Measurements from ENCODE around the gene HTRA2.

The HTRA2 gene

DNA sequence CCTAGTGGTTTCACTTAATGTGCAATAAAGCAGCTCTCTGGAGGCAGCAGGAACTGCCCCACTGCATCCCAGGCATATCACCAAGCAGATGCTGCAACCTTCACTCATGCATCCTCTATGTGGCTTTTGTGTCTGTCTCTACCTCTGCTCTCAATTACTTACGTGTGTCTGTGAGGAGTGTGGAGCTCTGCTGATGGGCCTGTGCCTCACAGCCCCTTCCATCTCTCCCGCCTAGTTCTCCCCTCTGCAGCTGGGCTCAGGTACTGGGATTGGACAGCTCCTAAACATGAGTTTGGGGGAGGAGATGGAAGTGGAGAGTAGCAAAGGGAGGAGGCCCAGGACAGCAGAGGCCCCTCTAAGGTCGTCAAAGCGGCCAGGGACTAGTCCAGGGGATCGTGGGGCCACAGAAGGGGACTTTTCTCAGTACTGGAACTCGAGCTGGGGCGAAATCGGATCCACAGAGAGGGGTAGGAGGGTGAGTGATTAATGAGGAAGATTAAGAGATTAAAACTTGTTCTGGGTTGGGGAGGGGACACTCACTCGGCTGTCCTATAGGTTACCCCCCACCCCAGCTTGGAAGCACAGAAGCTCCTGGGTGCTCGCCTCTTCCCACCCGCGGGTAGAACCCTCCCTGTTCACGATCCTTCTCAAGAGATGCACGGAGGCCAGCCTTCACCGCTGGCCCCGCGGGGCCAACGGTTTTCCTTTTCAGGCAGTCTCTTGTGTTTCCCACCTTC, 28.2 kb upstream of the HTRA2 start:
- no peak for DNase-seq

DNA sequence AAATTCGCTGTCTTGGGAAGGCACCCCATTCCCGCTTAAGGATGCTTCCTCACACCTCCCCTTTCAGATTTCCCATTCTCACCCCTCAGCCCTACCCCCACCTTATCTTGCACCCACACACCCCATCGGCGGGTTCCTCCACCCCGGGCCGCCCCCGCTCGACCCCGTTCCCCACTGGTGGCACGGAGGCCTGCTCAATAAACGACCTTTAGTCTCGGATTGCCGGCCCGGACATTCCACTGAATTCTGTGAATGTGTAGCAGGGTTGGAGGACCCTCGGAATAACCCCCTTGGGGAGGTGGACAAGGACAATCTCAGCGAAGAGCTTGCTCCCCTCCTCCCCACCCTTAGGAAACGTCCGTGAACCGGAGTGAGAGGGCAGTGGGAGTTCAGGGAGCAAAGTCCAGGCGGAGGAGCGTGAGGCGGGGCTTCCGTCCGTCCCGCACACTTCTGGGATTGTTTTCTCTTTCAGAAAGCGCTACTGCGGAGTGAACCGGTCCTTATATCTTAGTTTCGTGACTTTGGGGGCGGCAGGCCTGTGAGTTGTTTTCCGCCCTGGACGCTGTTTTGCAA, 27.5 kb upstream of the HTRA2 start:
- DNase-seq: no peak

DNA sequence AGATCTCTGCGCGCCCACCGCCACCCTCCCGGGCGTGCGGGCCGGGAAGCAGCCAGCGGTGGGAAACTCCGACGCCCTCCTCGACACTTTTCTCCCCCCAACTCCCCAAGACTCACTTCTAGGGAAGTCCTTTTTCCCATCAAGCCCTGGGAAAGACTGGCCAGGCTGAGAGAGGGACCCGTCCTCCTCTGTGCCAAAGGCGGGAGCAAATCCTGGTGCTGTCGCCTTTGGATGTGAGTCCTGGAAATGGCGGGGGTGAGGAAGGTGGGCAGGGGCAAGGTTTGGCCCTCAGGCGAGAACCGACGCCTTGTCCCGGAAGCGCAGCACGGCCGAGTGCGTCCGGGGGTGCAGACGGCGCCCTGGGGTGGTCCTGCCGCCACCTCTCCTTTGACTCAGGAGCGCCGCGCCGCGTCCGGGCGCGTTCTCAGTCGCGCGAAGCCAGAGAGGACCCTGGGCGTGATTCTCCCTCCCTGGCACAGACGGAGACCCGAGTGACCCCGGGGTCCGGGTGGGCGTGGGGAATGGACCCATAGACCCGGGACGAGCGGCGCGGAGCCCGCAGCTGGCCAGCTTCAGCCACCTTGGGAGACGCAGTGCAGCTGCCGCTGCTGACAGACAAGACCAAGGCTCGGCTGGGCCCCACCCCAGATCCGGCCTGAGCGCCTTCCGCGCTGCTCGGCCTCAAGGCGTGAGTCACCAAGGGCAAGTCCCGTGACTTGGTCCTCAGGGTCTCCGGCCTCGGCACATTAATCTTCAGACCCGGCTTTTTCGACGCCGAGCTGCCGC, 26.8 kb upstream of the HTRA2 start:
- peak in 1 of 4 experiments; percentile 6 for DNase-seq

DNA sequence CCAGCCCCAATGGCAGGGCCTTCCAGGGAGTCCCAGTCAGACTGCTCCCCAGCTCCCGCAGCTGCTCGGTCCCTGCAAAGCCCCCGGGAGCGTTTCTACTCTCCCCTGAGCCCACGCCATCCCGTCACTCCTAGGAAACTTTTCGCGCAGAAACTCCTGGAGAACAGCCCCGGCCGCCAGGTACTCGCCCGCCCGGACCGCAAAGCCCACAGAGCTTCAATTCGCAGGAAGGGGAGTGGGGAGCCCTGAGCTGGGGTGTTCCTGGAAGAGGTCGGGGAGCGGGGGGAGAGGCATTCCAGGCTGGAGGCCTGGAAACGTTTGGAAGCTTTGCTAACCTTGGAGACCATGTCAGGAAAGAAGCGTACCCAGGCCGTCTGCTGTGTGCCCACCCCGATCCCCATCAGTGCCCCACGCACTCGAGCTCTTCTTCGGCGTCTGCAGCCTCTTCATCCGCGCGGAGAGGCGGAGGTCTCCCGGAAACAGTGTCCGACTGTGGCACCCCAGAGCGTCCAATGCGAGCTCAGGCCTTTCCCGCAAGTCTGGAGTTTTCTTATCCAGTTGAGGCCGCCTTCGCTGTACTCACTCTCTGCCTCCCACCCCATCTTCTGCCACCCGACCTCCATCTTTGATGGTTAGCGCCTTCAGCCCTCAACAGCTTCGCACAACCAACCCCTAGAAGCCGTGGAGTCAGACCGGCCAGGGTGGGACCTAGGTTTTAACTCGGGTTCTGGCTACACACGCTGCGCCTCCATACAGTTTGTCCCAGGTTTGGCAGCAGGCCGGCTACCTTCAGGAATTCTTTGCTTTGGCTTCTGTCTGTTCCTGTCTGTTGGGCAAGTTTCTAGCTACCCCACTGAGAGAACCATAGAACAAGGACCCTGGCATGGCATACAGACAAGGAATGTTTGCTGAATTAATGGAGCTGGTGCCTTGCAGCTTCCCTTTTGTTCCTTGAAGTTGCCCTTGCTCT, 25.9 kb upstream of the HTRA2 start:
- no peak for DNase-seq

DNA sequence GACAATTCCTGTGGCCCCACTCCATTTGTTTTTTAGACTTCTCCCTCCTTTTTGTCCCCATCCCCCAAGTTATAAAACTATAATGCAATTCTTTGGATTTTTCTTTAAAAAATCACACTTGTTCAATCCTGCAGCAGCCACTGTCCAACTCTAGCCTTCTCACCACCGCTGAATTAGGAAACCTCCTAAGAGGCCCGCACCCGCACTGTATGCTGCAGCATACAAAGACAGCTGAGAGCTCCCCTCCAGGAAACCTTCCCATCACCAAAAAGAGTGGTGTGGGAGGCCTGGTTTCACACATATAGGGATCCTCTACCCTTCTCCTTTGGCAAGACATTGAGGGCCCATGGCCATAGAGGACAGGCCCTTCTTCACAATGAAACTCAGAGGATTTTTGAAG, 25.1 kb upstream of the HTRA2 start:
- no peak for DNase-seq

DNA sequence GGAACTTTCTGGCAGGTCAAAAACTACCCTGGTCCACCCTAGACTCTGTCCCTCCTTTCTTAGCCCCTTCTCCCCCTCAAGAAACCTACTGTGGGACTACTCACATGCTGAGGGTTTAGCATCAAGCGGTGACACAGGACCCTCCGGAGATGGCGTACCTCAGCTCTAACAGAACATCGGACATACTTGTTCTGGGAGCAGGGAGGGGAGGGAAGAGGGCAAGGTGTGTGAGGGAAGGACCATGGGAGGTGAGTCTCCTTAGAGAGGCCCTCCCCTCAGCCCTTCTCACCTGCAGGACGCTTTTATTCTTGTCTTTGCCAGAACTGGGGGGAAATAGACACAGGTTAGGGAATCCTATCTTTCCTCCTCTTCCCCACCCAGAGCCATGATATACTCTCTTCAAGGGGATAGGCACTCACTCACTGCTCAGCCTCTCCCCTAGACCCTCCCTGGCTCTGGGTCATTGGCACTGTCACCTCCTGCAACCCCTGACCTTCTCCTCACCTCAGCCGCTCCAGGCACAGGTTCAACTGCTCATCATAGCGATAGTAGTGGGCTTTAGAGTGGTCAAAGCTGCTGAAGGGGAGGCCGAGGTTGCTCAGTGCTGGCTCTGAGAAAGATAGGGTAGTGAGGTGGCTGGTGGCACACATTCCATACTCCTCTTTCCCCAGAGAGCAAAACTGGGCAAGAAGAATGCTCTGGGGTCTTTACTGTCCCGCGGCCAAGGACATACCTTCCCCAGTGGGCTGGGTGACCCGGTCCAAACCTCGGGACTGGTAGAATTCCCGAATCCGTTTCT, 24.1 kb upstream of the HTRA2 start:
- DNase-seq: no peak

DNA sequence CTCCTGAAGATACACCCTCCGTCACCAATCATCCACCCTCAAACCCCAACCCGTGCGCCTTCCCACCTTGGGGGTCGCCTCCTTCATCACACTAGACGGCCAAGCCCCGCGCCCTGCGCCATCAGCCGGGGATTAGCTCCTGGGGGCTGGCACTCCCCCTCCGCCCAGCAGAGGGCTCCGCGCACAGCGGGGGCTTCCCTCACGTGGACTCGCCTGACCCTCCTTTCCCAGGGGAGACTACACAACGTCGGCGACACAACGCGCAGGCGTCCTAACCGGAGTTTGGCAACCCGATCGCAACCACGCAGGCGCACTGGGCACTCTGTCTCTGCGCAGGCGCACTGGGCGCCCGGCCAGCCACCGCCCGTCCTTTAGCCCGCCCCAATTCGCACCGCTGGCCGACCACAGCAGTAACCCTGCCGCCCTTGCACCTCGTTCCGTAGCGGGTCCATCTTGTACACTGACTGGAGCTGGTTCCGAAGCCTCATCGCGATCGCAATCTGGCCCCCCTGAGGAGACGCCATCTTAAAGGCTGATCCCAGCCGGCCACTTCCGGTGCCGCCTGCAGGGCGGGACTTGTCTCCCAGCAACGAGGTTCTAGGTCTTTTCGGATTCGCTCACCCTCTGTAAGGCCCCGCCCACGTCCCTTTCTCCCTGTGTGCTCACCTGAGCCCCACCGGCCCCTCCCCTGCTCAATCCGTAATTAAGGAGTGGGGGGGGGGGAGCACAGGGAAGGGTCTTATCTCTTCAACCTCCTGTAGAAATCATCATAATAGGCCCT, 22.4 kb upstream of the HTRA2 start, which contains the start of gene PCGF1:
Gene PCGF1, minus strand, starts transcription at position 551 of the 781 bp plus-strand sequence. Its CDS starts 27 bp downstream, at position 524.
- peak; percentile 94 to 99 (median 98) for DNase-seq

DNA sequence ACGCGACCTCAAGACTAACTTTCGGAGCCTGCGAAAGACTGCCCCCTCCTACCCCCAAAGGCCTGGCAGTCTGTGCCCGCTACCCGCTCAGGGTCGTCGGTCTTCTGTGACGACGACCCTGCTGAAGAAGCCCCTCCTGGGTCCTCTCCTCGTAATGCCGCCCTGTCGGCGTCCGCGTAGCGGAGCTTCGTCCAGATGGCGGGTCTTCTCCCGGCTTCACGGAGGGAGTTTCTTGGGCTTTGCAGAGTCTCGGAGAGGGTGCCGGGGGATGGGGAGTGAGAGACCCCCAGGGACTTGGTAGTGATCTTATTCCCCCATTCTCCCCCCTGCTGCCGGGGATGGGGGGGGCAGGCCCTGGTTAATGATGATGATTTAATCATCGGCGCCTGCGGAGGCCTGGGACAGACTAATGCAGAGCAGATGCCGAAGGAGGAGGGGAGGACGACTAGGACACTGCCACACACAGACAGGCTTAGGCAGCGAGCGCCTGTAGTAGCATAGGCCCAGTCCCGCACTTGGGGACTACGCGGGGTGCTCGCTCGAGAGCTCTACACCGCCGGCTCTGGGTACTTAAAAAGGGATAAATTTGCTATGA, 21.7 kb upstream of the HTRA2 start:
- no peak for DNase-seq

DNA sequence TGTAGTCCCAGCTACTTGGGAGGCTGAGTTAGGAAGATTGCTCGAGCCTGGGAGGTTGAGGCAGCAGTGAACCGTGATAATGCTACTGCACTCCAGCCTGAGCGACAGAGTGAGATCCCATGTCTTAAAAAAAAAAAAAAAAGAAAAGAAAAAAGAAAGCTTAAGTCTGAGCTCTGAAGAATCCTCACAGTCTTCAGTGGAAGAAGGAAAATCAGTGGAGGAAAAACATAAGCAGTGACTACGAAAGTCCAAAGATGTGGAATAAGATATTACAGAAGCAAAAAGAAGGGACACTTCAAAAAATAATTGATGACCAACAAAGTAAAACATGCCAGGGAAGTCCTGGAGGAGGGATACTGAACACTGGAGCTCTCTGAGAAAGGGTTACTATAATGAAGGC, 19.5 kb upstream of the HTRA2 start:
- DNase-seq: no peak

DNA sequence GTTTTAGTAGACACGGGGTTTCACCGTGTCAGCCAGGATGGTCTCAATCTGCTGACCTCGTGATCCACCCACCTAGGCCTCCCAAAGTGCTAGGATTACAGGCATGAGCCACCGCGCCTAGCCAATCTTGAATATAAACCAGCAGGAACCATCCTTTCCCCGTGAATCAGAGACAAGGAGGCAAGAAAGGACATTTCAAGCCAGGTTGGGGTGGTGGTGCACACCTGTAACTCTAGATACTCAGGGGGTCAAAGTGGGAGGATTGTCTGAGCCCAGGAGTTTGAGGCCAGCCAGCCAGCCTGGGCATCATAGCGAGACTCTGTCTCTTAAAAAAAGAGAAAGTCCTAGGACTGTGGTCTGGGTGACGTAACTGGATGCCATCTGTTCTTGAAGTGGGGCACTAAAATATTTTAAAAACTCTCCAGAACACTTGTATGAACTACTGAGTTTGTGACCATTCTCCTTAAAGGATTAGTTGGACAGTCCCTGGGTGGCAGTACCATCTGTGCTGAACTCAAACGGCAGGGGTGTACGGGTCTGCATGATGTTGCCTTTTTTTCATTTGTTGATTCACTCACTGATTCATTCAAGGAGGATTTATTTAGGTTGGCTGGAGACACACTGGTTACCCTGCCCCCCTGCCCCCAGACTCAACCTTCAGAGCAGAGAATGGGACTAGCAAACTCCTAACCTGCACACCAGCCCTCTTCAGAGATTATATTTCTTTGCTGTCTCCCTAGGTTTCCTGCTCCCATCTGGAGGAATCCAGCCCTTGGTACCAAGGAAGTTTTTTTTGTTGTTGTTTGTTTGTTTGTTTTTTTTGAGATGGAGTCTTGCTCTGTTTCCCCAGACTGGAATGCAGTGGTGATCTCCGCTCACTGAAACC, 18.4 kb upstream of the HTRA2 start:
- no peak for DNase-seq

DNA sequence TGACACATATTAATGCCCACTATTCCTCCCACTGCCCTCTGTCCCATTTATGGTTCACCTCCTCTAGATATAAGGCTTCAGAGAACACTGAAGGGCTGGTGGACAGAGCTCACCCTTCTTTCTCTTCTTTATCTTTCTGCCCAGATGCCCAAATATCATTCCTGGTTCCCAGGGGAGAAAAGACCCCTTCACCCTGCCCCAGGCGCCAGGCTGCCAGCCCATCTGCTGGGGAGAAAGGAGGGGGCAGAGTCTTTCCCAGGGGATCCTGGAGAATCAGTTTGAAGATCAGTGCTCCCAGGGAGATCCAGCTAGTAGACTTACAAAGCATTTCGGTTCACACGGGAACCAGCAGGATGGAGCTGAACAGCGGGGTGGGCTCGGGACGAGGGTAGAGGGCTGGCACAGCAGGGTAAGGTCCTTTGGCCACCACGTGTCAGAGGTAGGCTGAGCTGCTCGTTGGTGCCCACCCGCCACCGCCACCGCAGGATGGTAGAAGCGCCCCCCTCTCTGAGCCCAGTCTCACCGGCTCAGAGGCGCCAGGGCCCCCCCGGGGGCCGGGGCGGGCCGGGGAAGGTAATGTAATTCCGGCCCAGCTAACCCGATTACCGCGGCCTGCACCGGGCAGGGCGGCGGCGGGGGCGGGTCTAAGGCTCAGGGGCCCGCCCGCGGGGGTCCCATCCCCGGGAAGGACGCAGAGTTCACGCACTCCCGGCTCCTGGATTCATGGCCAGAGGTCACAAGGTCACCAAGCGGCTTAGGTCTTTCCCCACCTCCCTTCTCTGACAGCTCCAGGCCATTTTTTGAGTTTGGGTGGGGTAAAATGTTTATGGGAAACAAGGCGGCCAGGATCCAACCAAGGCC, 16.8 kb upstream of the HTRA2 start:
- no peak for DNase-seq

DNA sequence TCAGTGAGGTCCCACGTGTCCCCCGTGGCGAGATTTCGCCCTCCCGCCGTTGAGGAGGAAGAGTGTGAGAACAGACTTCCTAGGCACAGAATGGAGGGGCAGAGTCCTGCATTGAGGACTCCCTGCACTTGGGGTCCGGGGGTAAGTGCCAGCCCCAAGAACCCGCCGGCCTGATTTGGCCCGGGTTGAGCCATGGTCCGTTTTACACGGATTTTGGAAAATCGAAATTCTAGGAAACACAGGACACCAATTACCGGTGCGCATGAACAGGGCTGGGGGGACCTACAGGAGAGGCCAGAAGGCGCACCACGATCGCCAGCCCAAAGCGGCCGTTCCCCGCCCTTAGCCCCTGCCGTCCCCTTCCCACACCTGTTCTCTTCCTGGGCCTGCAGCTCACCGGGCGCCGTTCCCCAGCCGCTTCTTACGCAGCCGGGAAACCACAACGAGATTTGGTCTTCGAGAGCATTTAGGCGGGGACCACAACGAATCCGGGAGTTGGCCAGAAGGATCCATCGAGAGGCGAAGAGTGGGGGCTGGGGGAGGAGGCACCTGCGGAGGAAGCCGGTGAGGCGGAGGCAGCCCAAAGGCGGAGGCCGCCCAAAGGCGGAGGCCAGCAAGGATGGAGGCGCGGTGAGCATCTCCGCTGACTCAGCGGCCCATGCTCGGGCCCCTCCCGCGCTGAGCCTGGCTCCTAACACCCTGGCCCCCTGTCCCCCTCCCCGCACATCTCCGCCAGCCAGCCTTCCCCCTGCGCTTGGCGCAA, 15.9 kb upstream of the HTRA2 start:
- DNase-seq: peak in 1 of 4 experiments; percentile 13

DNA sequence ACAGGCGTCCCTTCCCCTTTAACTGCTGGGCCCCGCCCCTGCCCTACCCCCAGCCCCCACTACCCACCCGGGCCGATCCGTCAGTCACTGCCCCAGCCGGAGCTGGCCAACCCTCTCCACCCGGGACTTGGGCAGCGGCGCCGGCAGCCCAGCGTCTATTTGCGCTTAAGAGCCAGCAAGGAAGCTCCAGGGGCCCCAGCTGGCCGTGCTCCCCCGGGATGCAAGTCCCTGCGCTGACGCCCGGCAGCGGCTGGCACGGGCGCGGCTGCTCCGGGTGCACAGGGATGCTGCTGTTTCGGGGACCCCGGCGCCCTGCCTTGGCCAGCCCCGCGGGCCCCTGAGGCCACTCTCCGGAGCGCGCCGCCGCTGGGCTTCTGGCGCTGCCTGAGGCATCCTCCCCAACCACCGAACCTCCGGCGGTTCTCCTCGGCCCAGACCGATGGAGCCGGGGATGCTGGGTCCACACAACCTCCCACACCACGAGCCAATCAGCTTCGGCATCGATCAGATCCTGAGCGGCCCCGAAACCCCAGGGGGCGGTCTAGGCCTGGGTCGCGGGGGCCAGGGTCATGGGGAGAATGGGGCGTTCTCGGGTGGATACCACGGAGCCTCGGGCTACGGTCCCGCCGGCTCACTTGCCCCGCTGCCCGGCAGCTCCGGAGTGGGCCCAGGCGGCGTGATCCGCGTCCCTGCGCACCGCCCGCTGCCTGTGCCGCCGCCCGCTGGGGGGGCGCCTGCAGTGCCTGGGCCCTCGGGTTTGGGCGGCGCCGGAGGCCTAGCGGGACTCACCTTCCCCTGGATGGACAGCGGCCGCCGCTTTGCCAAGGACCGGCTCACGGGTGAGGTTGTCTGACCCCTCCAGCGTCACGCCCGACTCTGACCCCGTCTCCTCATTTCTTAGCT, 15.1 kb upstream of the HTRA2 start, which contains the start of gene TLX2:
Gene TLX2, plus strand, starts transcription at position 83 of the 903 bp plus-strand sequence. Its CDS starts 357 bp downstream, at position 440.
- no peak for DNase-seq

DNA sequence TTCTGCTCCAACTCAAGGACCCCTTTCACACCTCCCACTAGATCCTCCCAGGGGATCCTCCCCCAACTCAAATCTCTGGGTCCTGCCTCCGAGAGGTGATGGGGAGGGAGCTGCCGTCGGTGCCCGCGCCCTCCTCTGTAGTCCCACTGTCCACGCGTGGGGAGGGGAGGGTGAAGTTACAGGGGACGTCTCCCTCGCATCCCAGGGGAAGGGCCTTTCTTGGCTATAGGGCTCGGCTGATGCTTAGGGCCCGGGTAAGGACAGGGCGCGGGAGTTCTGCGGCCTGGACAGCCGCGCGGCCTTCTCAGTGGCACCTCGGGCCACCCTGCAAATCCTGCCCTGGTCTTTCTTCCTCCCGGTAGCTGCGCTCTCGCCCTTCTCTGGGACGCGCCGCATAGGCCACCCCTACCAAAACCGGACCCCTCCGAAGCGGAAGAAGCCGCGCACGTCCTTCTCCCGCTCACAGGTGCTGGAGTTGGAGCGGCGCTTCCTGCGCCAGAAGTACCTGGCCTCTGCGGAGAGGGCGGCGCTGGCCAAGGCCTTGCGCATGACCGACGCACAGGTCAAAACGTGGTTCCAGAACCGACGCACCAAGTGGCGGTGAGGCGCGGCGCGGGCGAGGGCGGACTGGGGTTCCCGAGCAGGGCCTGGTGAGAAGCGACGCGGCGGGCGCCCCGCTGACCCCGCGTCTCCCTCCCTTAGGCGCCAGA, 14.3 kb upstream of the HTRA2 start:
- no peak for DNase-seq

DNA sequence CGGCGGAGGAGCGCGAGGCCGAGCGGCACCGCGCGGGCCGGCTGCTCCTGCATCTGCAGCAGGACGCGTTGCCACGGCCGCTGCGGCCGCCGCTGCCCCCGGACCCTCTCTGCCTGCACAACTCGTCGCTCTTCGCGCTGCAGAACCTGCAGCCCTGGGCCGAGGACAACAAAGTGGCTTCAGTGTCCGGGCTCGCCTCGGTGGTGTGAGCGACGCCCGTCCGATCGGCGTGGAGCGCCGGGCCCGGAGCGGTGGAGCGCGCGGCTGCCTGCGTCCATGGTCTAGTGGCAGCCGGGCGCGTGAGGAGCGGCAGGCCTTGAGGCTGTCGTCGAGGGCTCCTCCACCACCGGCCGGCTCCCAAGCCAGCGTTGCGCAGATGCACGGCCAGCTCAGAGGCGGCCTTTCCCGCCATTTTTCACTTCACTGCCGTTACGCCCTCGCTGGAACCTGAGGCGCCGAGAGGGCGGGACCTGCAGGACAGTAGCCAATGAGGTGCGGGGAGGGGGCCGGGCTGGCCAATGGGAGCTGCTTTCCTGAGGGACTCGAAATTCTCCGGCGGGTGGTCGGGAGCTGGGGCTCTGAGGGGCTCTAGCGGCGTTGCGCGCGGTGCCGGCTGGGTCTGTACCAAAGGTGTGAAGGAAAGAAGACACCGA, 13.6 kb upstream of the HTRA2 start:
- DNase-seq: peak in 3 of 4 experiments; percentile 22 to 65 (median 40)
